Measurements from ENCODE around the gene PNPO. TPM values are rescaled to one million over a fixed set of nuclear protein-coding genes. Genes with fewer than 3 reads are reported as not detected.
A peak's percentile ranks its signal among the peaks of the same experiment; 100 is the strongest.

PNPO gene
- total RNA-seq, 1 experiment from 2014 or later = 57.5 TPM

DNA sequence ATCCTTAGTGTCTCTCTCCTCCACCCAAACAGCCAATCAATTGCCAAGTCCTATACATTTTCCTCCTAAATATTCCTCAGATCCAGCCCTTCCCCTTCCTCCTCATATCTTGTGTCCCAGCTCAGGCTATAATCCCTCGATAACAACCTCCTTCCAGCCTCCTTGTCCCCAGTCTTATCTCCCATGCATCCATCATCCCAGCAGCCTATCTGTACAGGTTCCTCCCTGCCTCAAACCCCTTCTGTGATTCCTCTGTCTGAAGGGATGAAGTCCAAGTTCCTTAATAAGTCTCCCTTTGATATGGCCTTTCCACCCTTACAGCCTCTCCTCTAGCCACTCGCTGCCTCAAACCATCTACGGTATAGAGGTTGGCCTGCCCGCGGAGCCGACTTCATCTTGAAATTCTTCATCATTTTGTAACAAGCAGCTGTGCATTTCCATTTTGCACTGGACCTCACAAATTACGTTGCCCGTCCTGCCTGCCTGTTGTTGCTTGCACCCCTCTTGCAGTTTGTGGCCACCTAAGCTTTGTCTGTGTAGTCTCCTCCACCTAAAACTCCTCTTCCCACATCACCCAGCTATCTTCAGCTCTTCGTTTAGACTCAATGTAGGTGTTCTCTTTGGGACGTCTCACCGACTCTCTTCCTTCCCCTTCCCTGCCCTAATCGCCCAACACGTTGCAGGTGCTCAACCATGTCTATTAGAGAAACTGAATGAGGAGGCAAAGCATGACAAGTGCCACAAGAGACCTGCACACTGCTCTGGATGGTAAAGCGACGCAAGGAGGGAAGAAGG lies 28.8 kb downstream of the PNPO start:
- peak overlapping the region; percentile 79 for H3K4me2 ChIP-seq (ENCODE audit: low read length)
- CTCF ChIA-PET = interaction anchor here (0.5 to 2.7 kb wide), 14 partner anchors 13 to 338 kb away, joined by 3 to 60 read pairs (median 7); partner anchors contain the start of genes PNPO, PRR15L and SCRN2
- H3K27me3 ChIP-seq (ENCODE audit: low read length) = no peaks in the 10 kb centered on the region
- peaks cover 4% of the 10 kb centered on the region; the same call in 1 of the 2 replicates for H3K36me3 ChIP-seq (ENCODE audit: low read depth, low read length)
- H3K9ac ChIP-seq (ENCODE audit: low read length) = peak overlapping the region; percentile 32; the same call in 1 of the 2 replicates
- H3K9me3 ChIP-seq (ENCODE audit: low read length) = no peaks in the 10 kb centered on the region
- no peaks in the 10 kb centered on the region for H4K20me1 ChIP-seq (ENCODE audit: low read length)
- peak overlapping the region; percentile 49 for H3K4me3 ChIP-seq (ENCODE audit: low read length)
- H2AFZ ChIP-seq (ENCODE audit: low read length) = peak overlapping the region; percentile 88
- no peaks in the 10 kb centered on the region for H3K9me2 ChIP-seq (replicated peaks; ENCODE audit: low read length)
- POLR2A ChIA-PET (ENCODE audit: unreplicated experiment) = interaction anchor here (0.5 to 1.6 kb wide), 9 partner anchors 13 to 105 kb away, joined by 3 to 30 read pairs (median 4); partner anchors contain the start of genes NFE2L1, PNPO and PRR15L
- peaks cover 23% of the 10 kb centered on the region for H3K79me2 ChIP-seq (ENCODE audit: low read length)
- intact Hi-C loops (cut with micrococcal nuclease) = loop anchor here (1.0 to 2.0 kb wide), 6 partner anchors 21 to 74 kb away; partner anchors contain the start of genes PNPO and SP2
- no peak for ATAC-seq
- no TSS peak for BruUV-seq (replicated peaks)
- peaks cover 49% of the 10 kb centered on the region for H3K4me1 ChIP-seq (ENCODE audit: insufficient read depth, low read length)
- H3K27ac ChIP-seq (ENCODE audit: low read length) = peak overlapping the region; percentile 34
- H3F3A ChIP-seq (ENCODE audit: low read length, unreplicated experiment) = no peaks in the 10 kb centered on the region
- TF ChIP-seq EZH2 (IDR thresholded peaks at IDR 0.05; ENCODE audit: low read length, unreplicated experiment) (no peak), EZH2phosphoT487 (IDR thresholded peaks at IDR 0.05; ENCODE audit: borderline replicate concordance, low read length) (no peak)
- TF ChIP-seq, protein P1, sequence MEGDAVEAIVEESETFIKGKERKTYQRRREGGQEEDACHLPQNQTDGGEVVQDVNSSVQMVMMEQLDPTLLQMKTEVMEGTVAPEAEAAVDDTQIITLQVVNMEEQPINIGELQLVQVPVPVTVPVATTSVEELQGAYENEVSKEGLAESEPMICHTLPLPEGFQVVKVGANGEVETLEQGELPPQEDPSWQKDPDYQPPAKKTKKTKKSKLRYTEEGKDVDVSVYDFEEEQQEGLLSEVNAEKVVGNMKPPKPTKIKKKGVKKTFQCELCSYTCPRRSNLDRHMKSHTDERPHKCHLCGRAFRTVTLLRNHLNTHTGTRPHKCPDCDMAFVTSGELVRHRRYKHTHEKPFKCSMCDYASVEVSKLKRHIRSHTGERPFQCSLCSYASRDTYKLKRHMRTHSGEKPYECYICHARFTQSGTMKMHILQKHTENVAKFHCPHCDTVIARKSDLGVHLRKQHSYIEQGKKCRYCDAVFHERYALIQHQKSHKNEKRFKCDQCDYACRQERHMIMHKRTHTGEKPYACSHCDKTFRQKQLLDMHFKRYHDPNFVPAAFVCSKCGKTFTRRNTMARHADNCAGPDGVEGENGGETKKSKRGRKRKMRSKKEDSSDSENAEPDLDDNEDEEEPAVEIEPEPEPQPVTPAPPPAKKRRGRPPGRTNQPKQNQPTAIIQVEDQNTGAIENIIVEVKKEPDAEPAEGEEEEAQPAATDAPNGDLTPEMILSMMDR (conservative IDR thresholded peaks at IDR 0.05; ENCODE audit: low read depth, low read length) = no peak
- DNase-seq = no peak

DNA sequence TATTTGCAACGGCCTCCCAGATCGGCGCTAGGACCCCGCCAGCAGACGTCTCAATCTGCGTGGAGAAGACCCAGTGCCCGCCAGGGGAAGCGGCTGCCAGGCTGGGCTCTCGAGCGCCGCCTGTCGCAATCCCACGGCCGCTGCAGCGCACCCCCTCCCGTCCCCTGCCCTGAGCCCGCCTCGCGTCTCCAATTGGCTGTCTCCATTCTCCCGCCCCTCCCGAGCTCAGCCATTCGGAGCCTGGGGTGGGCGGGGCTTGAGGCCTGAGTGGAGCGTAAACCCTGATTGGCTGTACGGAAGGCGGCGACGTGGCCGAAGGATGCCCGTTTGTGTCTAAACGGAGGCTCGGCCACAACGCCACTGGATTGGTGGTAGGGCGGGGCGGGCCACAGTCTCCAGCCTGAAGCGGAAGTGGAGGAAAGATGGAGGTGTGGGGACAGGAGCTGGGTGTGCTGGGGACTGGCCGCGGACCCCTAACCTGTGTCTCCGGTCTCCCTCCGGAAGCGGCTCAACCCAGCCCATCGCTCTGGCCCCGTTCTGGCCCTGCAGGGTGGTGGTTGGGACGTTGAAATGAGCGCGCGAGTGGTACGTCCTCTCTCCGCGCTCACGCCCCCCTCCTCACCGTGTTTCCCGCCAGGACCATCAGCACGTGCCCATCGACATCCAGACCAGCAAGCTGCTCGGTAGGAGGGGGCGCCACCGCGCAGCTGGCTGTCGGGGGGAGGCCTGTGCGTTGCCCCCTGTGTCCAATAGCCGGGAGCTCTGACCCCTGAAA lies 29.5 kb downstream of the PNPO start, which contains the start of gene CDK5RAP3:
TSS of gene CDK5RAP3 (plus strand) at position 389 of the 775 bp plus-strand sequence. CDS start at position 423, 34 bp downstream.
- TF ChIP-seq, protein P1 (conservative IDR thresholded peaks at IDR 0.05; ENCODE audit: low read depth, low read length) = peak; percentile 94
- TF ChIP-seq EZH2 (IDR thresholded peaks at IDR 0.05; ENCODE audit: low read length, unreplicated experiment) (no peak), EZH2phosphoT487 (IDR thresholded peaks at IDR 0.05; ENCODE audit: borderline replicate concordance, low read length) (no peak)
- POLR2A ChIA-PET (ENCODE audit: unreplicated experiment) = interaction anchor here (0.5 to 1.6 kb wide), 12 partner anchors 14 to 106 kb away, joined by 3 to 30 read pairs (median 4); partner anchors contain the start of genes NFE2L1, PNPO, PRR15L and SP2
- CTCF ChIA-PET = interaction anchor here (0.5 to 2.7 kb wide), 17 partner anchors 13 to 337 kb away, joined by 3 to 60 read pairs (median 7); partner anchors contain the start of genes PNPO, PRR15L and SCRN2
- peak; percentile 82 for ATAC-seq
- H3K9me3 ChIP-seq (ENCODE audit: low read length) = no peaks in the 10 kb centered on the region
- H3K9me2 ChIP-seq (replicated peaks; ENCODE audit: low read length) = no peaks in the 10 kb centered on the region
- intact Hi-C loops (cut with micrococcal nuclease) = loop anchor here (1.0 to 2.0 kb wide), 7 partner anchors 22 to 130 kb away; partner anchors contain the start of genes PNPO, SCRN2 and SP2
- H3K4me3 ChIP-seq (ENCODE audit: low read length) = peak within 1 kb of the TSS; percentile 73
- BruUV-seq (replicated peaks) = TSS peak; percentile 73
- peak within 1 kb of the TSS; percentile 58 for H3K27ac ChIP-seq (ENCODE audit: low read length)
- H3K4me1 ChIP-seq (ENCODE audit: insufficient read depth, low read length) = peaks cover 49% of the 10 kb centered on the region
- no peaks in the 10 kb centered on the region for H4K20me1 ChIP-seq (ENCODE audit: low read length)
- peak; percentile 100 for DNase-seq
- peak within 1 kb of the TSS; percentile 88 for H2AFZ ChIP-seq (ENCODE audit: low read length)
- peak within 1 kb of the TSS; percentile 93 for H3K4me2 ChIP-seq (ENCODE audit: low read length)
- no peaks in the 10 kb centered on the region for H3F3A ChIP-seq (ENCODE audit: low read length, unreplicated experiment)
- peak within 1 kb of the TSS; percentile 85 for H3K9ac ChIP-seq (ENCODE audit: low read length)
- H3K27me3 ChIP-seq (ENCODE audit: low read length) = no peaks in the 10 kb centered on the region
- H3K36me3 ChIP-seq (ENCODE audit: low read depth, low read length) = peaks cover 12% of the 10 kb centered on the region; the same call in 1 of the 2 replicates
- peaks cover 23% of the 10 kb centered on the region for H3K79me2 ChIP-seq (ENCODE audit: low read length)

Data from PC-3 (cell line).